Measurements from ENCODE around the gene MMP25.

Gene MMP25

DNA sequence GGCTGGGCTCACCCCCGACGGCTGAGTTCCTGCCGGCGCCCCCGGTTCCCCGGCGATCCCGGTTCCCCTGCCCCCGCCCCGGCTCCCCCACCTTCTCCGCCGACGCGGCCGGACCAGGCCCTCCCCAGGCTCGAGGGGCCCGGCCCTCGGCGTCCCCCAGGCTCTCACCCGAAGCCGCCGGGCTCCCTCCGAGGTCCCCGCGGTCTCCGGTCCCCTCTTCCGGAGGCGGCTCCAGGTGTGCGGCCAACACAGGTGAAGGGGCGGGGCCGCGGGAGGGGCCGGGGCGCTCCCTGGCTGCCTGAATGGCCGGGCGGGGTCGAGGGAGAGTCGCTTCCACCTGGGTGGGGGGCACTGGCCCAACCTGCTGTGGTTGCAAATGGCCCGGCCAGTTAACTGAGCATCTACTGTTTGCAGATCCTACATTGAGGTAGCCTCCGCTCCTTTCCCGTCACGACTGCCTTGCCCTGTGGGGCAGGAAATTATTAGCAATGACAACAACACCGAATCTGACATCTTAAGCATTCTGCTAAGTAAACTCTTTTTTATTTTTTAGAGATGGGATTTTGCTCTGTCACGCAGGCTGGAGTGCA lies 9.5 kb upstream of the MMP25 start, which contains the start of gene BICDL2:
TSS of gene BICDL2 (minus strand) at position 219 of the 590 bp plus-strand sequence. CDS start 1,448 bp downstream, outside the sequence.
- TF ChIP-seq, protein P1, sequence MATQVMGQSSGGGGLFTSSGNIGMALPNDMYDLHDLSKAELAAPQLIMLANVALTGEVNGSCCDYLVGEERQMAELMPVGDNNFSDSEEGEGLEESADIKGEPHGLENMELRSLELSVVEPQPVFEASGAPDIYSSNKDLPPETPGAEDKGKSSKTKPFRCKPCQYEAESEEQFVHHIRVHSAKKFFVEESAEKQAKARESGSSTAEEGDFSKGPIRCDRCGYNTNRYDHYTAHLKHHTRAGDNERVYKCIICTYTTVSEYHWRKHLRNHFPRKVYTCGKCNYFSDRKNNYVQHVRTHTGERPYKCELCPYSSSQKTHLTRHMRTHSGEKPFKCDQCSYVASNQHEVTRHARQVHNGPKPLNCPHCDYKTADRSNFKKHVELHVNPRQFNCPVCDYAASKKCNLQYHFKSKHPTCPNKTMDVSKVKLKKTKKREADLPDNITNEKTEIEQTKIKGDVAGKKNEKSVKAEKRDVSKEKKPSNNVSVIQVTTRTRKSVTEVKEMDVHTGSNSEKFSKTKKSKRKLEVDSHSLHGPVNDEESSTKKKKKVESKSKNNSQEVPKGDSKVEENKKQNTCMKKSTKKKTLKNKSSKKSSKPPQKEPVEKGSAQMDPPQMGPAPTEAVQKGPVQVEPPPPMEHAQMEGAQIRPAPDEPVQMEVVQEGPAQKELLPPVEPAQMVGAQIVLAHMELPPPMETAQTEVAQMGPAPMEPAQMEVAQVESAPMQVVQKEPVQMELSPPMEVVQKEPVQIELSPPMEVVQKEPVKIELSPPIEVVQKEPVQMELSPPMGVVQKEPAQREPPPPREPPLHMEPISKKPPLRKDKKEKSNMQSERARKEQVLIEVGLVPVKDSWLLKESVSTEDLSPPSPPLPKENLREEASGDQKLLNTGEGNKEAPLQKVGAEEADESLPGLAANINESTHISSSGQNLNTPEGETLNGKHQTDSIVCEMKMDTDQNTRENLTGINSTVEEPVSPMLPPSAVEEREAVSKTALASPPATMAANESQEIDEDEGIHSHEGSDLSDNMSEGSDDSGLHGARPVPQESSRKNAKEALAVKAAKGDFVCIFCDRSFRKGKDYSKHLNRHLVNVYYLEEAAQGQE (IDR thresholded peaks at IDR 0.05; ENCODE audit: insufficient read depth in 1 of 2, low read depth in 2 of 2, low read length in 2 of 2), result no peak
- TF ChIP-seq SIN3A (IDR thresholded peaks at IDR 0.05; ENCODE audit: borderline replicate concordance, insufficient read depth, low read length) (no peak), FOXP2 (optimal IDR thresholded peaks at IDR 0.05; ENCODE audit: borderline replicate concordance, extremely low read depth, extremely low read length, insufficient read depth) (no peak), POLR2AphosphoS5 (IDR thresholded peaks at IDR 0.05; ENCODE audit: low read depth, low read length) (no peak), TAF1 (IDR thresholded peaks at IDR 0.05; ENCODE audit: borderline replicate concordance, insufficient read depth, low read length) (no peak)

DNA sequence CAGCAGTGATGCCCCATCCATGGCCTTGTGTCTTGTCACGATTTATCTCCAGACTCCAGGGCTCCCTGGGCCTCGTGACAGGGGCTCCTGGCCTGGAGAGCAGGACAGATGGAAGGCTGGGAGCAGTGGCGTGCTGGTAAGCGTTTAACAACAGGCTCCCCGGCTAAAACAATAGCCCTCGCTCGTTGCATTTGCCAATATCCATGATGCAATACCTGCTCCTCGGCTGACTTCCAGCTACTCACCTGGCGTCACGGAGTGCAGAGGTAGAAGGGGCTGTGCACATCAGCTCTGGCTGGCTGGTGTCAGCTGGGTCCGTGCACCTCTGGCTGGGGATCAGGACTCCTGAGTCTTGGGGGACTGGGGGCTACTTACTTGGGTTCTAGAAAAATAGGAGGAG lies 8.1 kb upstream of the MMP25 start:
- TF ChIP-seq FOXP2 (optimal IDR thresholded peaks at IDR 0.05; ENCODE audit: borderline replicate concordance, extremely low read depth, extremely low read length, insufficient read depth), result no peak
- TF ChIP-seq POLR2AphosphoS5 (IDR thresholded peaks at IDR 0.05; ENCODE audit: low read depth, low read length), result no peak
- TF ChIP-seq SIN3A (IDR thresholded peaks at IDR 0.05; ENCODE audit: borderline replicate concordance, insufficient read depth, low read length), result no peak
- TF ChIP-seq TAF1 (IDR thresholded peaks at IDR 0.05; ENCODE audit: borderline replicate concordance, insufficient read depth, low read length), result no peak
- TF ChIP-seq, protein P1 (IDR thresholded peaks at IDR 0.05; ENCODE audit: insufficient read depth in 1 of 2, low read depth in 2 of 2, low read length in 2 of 2), result no peak

DNA sequence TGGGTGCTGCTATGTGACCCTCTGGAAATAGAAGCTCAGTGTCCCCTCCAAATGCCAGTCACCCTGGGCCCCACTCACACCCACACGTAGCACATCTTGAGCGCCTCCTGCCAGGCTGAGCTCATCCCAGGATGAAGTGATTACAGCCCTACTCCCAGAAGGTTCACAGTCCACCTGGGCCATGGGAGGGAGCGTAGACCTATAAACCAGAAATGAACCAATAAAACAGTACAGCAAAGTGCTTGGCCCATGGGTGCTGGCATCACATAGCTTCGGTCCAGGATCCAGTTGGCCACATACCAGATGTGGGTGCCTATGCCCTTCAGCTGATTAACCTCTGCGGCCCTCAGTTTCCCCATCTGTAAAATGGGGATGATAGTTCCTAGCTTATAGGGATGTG lies 7.5 kb upstream of the MMP25 start:
- TF ChIP-seq, protein P1 (IDR thresholded peaks at IDR 0.05; ENCODE audit: insufficient read depth in 1 of 2, low read depth in 2 of 2, low read length in 2 of 2), result no peak
- TF ChIP-seq TAF1 (IDR thresholded peaks at IDR 0.05; ENCODE audit: borderline replicate concordance, insufficient read depth, low read length) (no peak), FOXP2 (optimal IDR thresholded peaks at IDR 0.05; ENCODE audit: borderline replicate concordance, extremely low read depth, extremely low read length, insufficient read depth) (no peak), SIN3A (IDR thresholded peaks at IDR 0.05; ENCODE audit: borderline replicate concordance, insufficient read depth, low read length) (no peak), POLR2AphosphoS5 (IDR thresholded peaks at IDR 0.05; ENCODE audit: low read depth, low read length) (no peak)

DNA sequence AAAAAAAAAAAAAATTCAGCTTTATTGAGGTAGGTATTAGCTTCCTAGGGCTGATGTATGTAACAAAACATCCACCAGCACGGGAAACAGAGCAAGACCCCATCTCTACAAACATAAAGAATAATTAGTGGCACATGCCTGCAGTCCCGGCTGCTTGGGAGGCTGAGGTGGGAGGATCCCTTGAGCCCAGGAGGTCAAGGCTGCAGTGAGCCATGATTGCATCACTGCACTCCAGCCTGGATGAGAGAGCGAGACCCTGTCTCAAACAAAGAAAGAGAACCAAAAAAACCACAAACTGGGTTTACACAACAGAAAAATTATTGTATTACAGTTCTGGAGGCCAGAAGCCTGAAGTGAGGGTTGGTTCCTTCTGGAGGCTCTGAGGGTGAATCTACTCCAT lies 4.0 kb upstream of the MMP25 start:
- TF ChIP-seq SIN3A (IDR thresholded peaks at IDR 0.05; ENCODE audit: borderline replicate concordance, insufficient read depth, low read length) (no peak), POLR2AphosphoS5 (IDR thresholded peaks at IDR 0.05; ENCODE audit: low read depth, low read length) (no peak), FOXP2 (optimal IDR thresholded peaks at IDR 0.05; ENCODE audit: borderline replicate concordance, extremely low read depth, extremely low read length, insufficient read depth) (no peak)

DNA sequence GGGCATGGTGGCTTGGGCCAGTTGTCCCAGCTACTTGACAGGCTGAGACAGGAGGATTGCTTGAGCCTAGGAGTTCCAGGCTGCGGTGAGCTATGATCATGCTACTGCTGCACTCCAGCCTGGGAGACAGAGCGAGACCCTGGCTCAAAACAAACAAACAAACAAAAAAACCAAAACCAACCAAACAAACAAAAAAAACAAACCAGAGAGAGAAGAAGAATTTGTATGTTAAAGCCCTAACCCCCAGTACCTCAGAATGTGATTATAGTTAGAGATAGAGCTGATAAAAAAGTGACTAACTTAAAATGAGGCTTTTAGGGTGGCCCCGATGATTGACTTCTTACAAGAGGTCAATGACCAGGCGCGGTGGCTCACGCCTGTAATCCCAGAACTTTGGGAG lies 1.7 kb upstream of the MMP25 start:
- TF ChIP-seq, protein P1 (IDR thresholded peaks at IDR 0.05; ENCODE audit: insufficient read depth in 1 of 2, low read depth in 2 of 2, low read length in 2 of 2), result no peak
- TF ChIP-seq POLR2AphosphoS5 (IDR thresholded peaks at IDR 0.05; ENCODE audit: low read depth, low read length) (no peak), TAF1 (IDR thresholded peaks at IDR 0.05; ENCODE audit: borderline replicate concordance, insufficient read depth, low read length) (no peak), FOXP2 (optimal IDR thresholded peaks at IDR 0.05; ENCODE audit: borderline replicate concordance, extremely low read depth, extremely low read length, insufficient read depth) (no peak), SIN3A (IDR thresholded peaks at IDR 0.05; ENCODE audit: borderline replicate concordance, insufficient read depth, low read length) (no peak)
